ENCODE measurements around the gene CPNE2. TPM values are rescaled to one million over a fixed set of nuclear protein-coding genes. Genes with fewer than 3 reads are reported as not detected.
A peak's percentile ranks its signal among the peaks of the same experiment; 100 is the strongest.

Gene CPNE2
- total RNA-seq, 4 donors from 2014 or later = 18.0 to 38.7 (median 27.8) TPM

GRCh38 chr16:57145046-57146021 lies 53.0 kb downstream of the CPNE2 start:
- TF ChIP-seq POLR2A (IDR thresholded peaks at IDR 0.05) (no peak), EP300 (IDR thresholded peaks at IDR 0.05) (no peak), POLR2AphosphoS5 (IDR thresholded peaks at IDR 0.05) (no peak), CTCF (IDR thresholded peaks at IDR 0.05) (no peak)

GRCh38 chr16:57146040-57146647 lies 53.8 kb downstream of the CPNE2 start:
- 90% methylated on average over 4 to 5 of the region's 24 CpGs for WGBS, 2 donors (ENCODE audit: low coverage in 1 of 2)
- Histone ChIP-seq H3K4me1 (peaks cover 0 to 62% (median 12%) of the 10 kb centered on the region in 3 donors), H3K9me3 (no peaks in the 10 kb centered on the region), H3K36me3 (peaks cover 0 to 16% of the 10 kb centered on the region in 2 donors), H3K27ac (peak overlapping the region in 1 of 4 donors; percentile 7), H3K4me3 (no peak overlapping the region), H3K27me3 (no peaks in the 10 kb centered on the region)
- no peak for ATAC-seq
- no peak for TF ChIP-seq EP300 (IDR thresholded peaks at IDR 0.05)

More at GRCh38 chr16:57145046-57146021, 53.0 kb downstream of the CPNE2 start:
- no peak overlapping the region for H3K4me3 ChIP-seq
- no peak overlapping the region for H3K27ac ChIP-seq
- peaks cover 0 to 16% of the 10 kb centered on the region in 2 donors for H3K36me3 ChIP-seq
- peaks cover 0 to 68% (median 12%) of the 10 kb centered on the region in 3 donors for H3K4me1 ChIP-seq
- H3K27me3 ChIP-seq = no peaks in the 10 kb centered on the region
- WGBS, 2 donors (ENCODE audit: low coverage in 1 of 2) = 73 to 79% methylated on average over 6 to 7 of the region's 14 CpGs
- ATAC-seq = no peak
- no peaks in the 10 kb centered on the region for H3K9me3 ChIP-seq

GRCh38 chr16:57146735-57147134 lies 54.4 kb downstream of the CPNE2 start:
- Histone ChIP-seq H3K27ac (peak overlapping the region in 3 of 4 donors; percentile 6 to 41 (median 38)), H3K4me1 (peaks cover 0 to 58% (median 12%) of the 10 kb centered on the region in 3 donors), H3K9me3 (no peaks in the 10 kb centered on the region), H3K27me3 (no peaks in the 10 kb centered on the region), H3K4me3 (no peak overlapping the region), H3K36me3 (peaks cover 0 to 20% of the 10 kb centered on the region in 2 donors)
- ATAC-seq = no peak
- TF ChIP-seq POLR2A (IDR thresholded peaks at IDR 0.05) (no peak), CTCF (IDR thresholded peaks at IDR 0.05) (no peak), POLR2AphosphoS5 (IDR thresholded peaks at IDR 0.05) (no peak), EP300 (IDR thresholded peaks at IDR 0.05) (no peak)
- WGBS, 2 donors (ENCODE audit: low coverage in 1 of 2) = 96% methylated on average over 4 of the region's 5 CpGs; no CpG with 5 or more reads in 1 of the 2 donors

- peak; percentile 26 for ATAC-seq
- Histone ChIP-seq H3K27me3 (no peaks in the 10 kb centered on the region), H3K27ac (peak overlapping the region in 3 of 4 donors; percentile 38 to 65 (median 41)), H3K36me3 (peaks cover 0 to 29% of the 10 kb centered on the region in 2 donors), H3K4me3 (no peak overlapping the region), H3K4me1 (peaks cover 0 to 49% (median 12%) of the 10 kb centered on the region in 3 donors), H3K9me3 (no peaks in the 10 kb centered on the region)
- TF ChIP-seq EP300 (IDR thresholded peaks at IDR 0.05) (no peak), POLR2AphosphoS5 (IDR thresholded peaks at IDR 0.05) (no peak), CTCF (IDR thresholded peaks at IDR 0.05) (no peak), POLR2A (IDR thresholded peaks at IDR 0.05) (no peak)
- WGBS, 2 donors (ENCODE audit: low coverage in 1 of 2) = 31 to 49% methylated on average over 13 to 14 of the region's 14 CpGs
Measured at GRCh38 chr16:57147381-57148221, 55.2 kb downstream of the CPNE2 start.
